Neural cell (in vitro differentiated cells): ENCODE data around the gene GP2.

Source experiments
- CTCF ChIP-seq: fragments of 450-650 bp; IDR thresholded peaks from 2 replicates; pipeline ENCODE4 v1.5.1; 2014; ENCODE audit warnings: antibody characterized with exemption, mild to moderate bottlenecking, moderate library complexity; ENCODE audit not compliant: poor library complexity, severe bottlenecking
- EZH2 ChIP-seq: fragments of 200-600, 300-800 bp; shearing (Covaris generic), sonication (generic); IDR thresholded peaks from 2 replicates; pipeline ENCODE4 v1.6.1; 2014; ENCODE audit warnings: antibody characterized with exemption, low read length, borderline replicate concordance, mild to moderate bottlenecking; ENCODE audit not compliant: insufficient read depth, poor library complexity, severe bottlenecking
- POLR2AphosphoS5 ChIP-seq: IDR thresholded peaks from 2 replicates; pipeline ENCODE4 v1.6.1; 2012
- REST ChIP-seq: IDR thresholded peaks from 2 replicates; pipeline ENCODE4 v1.6.1; 2012; ENCODE audit warnings: borderline replicate concordance

- TF ChIP-seq EZH2 (no peak), CTCF (no peak), REST (no peak), POLR2AphosphoS5 (no peak)
Observed at GRCh38 chr16:20303012-20303411, 24.3 kb downstream of the GP2 start.
